Heart left ventricle (tissue), 13 donors: ENCODE measurements around the gene CMC1.

Experiments
- CTCF ChIP-seq, 12 donors: fragments of 200-600 bp; sonication (generic) in 4 of 12; IDR thresholded peaks; one replicate each; pipeline versions ENCODE4 v1.5.0 to v1.8.0; 2018 to 2022; ENCODE audit warnings: antibody characterized with exemption in 12 of 12, mild to moderate bottlenecking in 5 of 12
- POLR2A ChIP-seq, 2 donors: fragments of 450-650 bp; IDR thresholded peaks; one replicate each; pipeline ENCODE4 v1.6.1; 2017; ENCODE audit warnings: antibody characterized with exemption in 2 of 2, mild to moderate bottlenecking in 2 of 2, moderate library complexity in 2 of 2
- donor health status: ischemic (EF 13 %, LVEDD 7.1; RV severe dilation, severe dysfunction).
- donor health status: DM: no; HTN: yes; CAD: no.
- donor health status: DM: no; HTN: no; CAD: no.
- donor health status: ischemic (EF 25% LVEDD 6.9; RV normal size, moderate dysfunction).
- donor health status: ischemic (EF 25% LVEDD 5.7; RV mildly dilated, moderate dysfunction).
- donor health status: ischemic (EF 35%, LVEDD 5.7; RV mildly dilated, moderate dysfunction).
- donor health status: nonischemic (EF 11% LVEDD 7.7; RV severe dilation, severe dysfunction).
- donor health status: DM: yes; HTN: yes; CAD: no.
- donor health status: PGD.
- donor health status: ischemic (EF 29% LVEDD 5.4; RV normal size, mild dysfunction).
- donor health status: nonischemic (EF 23%, LVEDD 6.1; RV moderate dilation, normal function).

- TF ChIP-seq CTCF (IDR thresholded peaks at IDR 0.05) = no peak
- no peak for TF ChIP-seq POLR2A (IDR thresholded peaks at IDR 0.05)
These were observed 9.6 kb downstream of the CMC1 start for GRCh38 chr3:28250999-28251398.
